HG02678 (cell line): ENCODE data around the gene LAGE3.
"Not testable (repeated sequence)": the region's sequence is repeated elsewhere in the genome, so short reads cannot be mapped to it uniquely, and the experiment has no call there.

ENCODE experiments used
- ATAC-seq: cut with Tn5 transposase; IDR thresholded peaks from one replicate; pipeline ENCODE4 v1.9.1; 2021; ENCODE audit warnings: mild to moderate bottlenecking, moderate library complexity; ENCODE audit not compliant: unreplicated experiment

Gene LAGE3

DNA sequence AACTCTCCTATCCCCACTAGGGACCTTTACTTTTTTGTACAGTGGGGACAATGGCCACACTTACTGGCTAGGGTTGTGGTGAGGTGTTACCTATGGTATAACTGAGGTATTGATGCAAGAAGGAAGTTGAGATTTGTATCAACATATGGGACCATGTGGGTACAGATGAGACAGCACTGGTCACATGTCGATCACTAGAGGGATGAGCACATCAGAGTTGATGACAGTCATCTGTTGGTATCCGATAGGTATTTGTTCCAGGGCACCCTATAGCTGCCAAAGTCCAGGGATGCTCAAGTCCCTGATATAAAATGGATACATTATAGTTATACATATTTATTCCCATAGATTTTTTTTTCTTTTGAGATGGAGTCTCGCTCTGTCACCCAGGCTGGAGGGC lies 23.9 kb upstream of the LAGE3 start:
- no peak for ATAC-seq

DNA sequence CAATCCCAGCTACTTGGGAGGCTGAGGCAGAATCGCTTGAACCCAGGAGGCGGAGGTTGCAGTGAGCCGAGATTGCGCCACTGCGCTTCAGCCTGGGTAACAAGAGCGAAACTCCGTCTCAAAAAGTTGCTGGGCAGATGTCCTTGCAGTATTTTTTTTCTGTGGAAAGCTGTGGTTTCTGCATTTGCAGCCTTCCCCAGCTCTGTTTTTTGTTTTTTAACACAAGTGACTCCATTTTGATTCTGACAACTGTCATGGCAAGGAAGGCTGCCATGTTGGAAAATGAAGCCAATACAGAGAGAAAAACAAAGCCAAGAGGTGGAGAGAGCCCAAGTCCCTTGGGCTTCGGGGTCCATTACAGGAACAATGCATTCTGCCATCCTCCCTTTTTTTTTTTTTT lies 23.0 kb upstream of the LAGE3 start:
- no peak for ATAC-seq

DNA sequence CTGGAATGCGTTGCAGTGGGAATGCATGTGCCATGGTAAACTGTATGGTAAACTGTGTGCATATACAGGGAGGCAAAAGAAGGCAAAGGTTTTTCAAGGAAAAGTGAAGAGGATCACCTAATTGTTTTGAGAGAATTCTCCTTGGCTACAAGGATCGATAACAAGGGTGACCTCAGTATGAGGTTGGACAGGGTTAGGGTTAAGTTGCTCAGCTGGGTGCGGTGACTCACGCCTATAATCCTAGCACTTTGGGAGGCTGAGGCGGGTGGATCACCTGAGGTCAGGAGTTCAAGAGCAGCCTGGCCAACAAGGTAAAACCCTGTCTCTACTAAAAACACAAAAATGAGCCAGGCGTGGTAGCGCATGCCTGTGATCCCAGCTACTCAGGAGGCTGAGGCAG lies 22.3 kb upstream of the LAGE3 start:
- ATAC-seq = not testable (repeated sequence)

DNA sequence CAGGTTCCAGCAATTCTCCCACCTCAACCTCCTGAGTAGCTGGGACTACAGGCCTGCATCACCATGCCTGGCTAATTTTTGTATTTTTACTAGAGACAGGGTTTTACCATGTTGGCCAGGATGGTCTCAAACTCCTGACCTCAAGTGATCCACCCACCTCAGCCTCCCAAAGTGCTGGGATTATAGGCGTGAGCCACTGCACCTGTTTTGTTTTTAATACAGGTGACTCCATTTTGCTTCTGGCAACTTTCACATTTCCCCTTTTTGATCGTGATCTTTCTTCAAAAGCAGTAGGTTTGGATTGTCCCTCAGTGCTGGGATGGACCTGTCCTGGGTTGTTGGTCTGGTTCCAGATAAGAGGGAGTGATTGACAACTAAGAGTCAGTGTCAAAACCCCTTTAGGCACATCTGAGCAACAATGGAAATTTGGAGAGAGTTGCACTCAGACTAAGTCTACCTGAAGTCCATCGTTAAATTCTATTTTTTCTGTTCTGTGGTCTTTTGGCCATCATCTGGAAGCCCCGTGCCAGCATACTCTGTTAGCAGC lies 17.6 kb upstream of the LAGE3 start:
- not testable (repeated sequence) for ATAC-seq

DNA sequence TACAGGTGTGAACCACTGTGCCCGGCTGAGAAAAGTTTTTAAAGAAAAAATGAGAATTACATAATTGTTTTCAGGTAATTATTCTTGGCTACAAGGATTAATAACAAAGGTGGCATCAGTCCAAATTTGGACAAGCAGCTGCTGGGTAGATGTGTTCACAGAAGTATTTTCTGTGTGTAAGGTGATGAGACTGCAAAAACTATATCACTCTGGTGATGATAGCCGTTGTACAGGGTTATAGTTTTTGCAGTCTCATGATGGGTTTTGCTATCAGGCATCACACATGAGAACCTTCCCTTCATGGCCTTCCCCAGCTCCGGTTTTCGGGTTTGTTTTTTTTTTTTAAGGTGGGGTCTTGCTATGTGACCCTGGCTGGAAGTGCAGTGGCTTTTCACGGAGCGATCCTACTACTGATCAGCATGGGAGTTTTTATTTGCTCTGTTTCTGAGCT lies 16.4 kb upstream of the LAGE3 start:
- no peak for ATAC-seq

DNA sequence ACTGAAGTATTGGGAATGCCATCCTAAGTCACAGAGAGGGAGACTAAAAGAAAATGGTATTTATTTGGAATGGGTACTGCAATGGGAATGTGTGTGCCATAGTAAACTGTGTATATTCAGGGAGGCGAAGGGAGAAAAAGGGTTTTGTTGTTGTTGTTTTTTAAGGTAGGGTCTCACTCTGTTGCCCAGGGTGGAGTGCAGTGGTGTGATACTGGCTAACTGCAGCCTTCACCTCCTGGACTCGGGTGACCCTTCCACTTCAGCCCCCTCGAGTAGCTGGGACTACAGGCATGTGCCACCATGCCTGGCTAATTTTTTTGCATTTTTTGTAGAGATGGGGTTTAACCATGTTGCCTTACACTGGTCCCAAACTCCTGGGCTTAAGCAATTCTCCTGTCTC lies 15.6 kb upstream of the LAGE3 start:
- no peak for ATAC-seq

DNA sequence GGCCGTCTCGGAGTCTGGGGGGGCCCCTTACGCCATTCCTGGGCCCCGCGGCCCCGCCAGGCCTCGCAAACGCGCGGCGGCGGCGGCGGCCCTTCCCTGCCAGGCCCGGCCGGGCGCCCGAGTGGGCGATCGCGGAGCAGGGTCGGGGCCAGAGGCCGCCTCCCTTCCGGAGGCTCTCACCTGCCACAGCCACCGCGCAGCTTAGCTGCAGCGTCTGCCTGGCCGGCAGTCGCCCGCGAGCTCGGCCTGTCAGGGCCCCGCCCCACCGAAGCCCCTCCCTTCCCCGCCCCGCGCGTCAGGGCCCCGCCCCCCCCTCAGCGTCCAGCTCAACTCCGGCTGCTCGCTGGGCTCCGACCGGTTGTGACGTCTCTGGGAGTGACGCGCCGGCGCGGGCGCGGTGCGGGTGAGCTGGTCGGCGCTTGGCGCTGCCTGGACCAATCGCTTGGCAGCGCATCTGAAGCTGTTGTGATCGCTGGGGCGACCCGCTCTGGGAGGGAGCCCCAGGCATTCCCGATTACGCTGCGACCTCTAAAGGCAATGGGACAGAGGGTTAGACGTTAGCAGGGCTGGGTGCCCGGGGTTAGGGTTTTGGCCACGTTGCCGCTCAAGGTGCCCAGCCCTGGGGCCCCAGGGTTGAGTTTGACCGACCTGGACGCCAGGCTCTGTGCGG lies 11.5 kb upstream of the LAGE3 start, which contains the start of gene SLC10A3:
Gene SLC10A3, minus strand, starts transcription at position 216 of the 670 bp plus-strand sequence. CDS start 1,689 bp downstream, outside the sequence.
- ATAC-seq = peak; percentile 82

DNA sequence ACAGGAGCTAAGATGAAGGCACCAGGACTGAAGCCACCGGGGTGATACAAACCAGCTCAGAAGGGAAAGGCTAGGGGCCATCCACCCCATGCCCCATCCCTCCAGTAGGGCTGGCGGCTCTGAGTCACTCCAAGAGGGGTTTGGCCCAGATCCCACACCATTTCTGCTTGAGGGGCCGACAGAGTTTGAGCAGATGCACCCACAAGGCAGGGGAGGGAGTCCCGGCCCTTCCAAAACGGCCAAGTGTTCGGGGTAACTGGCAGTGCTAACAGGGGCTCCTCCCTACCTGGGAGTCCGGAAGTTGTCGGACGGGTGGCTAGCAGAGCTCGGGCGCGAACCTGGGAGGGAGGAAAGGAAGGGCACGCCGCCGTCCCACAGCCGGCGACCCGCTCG lies 10.9 kb upstream of the LAGE3 start:
- peak; percentile 22 for ATAC-seq

DNA sequence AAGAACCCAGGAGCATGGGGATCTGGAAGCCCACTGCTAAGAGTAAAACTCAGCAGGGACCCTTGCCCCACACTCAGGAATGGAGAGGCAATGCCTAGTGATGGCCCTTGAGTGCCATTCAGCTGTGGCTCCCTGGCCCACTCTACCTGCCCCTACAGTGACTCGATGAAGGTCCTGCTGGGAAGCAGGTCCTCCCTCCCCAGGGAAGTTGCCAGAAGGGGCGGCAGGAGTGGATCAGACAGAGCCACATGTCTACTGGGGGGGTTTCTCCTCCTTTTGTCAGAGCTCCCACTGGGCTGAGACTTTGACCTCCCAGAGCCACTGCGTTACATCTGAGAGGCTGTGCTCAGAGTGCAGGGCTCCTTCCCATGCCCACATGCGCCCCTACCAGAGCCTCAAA lies 10.1 kb upstream of the LAGE3 start:
- ATAC-seq = no peak

DNA sequence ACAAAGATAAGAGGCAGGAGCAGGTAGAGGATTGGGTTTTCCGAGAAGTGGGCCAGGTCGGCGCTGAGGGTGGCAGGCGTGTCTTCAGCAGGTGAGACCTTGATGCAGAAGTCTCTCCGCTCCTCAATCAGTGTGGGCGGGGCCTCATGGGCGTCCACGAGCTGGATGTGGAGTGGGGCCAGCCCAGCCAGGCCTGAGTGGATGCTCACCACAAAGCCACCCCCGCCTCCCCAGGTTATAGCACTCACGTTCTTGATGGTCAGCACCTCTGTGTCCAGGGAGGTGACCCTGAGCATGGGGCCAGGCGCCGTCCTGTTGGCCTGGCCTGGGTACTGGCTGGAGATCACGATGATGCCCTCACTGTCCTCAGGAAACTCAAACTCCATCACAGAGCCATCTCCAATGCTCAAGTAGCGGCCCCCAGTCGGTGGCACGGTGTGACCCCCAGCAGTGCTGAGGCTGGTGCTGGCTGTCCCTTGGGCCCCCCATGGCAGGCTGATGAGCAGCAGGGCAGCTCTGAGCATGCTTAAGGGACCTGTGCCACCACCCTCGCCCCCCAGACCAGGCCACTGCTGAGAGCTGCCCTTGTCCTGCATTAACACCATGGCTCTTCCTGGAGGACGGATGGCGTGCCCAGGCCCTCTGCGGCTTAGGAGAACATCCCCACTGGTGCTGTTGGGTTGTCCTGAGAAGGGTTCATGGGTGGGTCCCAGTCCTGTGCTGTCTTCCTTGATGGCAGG lies 9.4 kb upstream of the LAGE3 start:
- no peak for ATAC-seq

DNA sequence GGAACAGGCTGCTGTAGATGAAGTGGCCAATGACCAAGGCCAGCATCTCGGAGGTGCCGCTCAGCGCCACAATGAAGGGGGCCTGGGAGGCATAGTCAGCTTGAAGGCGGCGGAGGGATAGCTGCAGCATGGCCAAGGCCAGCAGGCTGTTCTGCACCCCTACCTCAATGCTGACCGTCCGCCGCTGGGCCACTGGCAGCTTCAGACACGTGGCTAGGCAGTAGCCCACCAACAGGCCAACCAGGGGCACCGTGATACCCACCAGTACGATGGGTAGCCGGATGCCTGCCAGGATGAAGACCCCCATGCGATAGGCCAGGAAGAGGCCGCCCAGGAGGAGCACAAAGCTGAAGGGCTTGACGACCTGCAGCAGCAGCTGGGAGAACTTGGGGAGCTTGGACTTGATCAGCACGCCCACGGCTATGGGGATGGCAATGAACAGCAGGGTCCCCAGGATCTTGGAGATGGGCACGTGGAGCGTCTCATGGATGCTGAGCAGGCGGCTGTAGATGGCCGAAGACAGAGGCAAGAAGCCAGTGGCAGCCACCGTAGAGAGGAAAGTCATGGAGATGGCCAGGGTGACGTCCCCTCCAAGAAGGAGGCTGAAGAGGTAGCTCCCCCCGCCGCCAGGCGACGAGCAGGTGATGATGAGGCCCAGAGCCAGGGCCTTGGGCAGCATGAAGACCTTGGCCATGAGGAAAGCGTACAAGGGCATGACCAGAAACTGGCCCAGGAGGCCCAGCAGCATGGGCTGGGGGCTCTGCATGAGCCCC lies 8.6 kb upstream of the LAGE3 start:
- no peak for ATAC-seq

DNA sequence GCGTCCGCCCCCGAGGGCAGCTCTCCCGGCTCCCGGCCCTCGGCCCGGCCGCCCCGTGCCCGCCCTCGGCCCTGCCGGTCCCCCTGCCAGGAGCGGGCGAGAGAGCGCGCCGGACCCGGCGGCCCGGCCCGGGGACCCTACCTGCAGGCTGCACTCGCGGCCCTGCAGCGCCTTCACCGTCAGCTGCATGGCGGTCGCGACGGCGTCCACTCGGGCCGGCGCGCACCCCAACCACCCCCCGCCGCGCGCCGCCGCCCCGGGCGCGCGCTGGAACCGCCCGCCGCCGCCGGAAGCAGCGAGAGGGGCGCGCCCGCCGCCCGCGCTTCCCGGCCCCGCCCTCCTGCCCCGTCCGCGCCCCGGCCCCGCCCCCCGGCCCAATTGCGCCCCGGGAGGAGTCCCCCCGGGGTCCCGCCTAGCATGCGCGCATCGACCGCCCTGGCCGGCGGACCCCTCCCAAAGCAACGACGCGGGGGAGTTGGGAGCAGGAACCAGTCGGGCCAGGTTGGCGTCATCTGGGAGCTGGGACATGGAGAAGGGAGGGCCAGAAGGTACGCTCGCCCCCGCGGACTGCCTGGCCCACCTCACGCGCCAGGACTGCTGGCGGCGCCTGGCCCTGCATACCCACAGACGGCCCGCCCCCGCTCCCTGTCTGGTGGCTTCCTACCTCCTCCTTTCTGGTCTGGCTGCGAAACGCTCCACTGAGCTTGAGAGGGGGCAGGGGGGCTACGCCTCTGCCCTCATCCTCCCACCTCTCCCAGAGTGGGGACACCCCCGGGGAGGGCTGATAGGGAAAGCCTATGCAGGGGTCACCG lies 7.5 kb upstream of the LAGE3 start, which contains the start of gene UBL4A:
Gene UBL4A, minus strand, starts transcription at position 220 of the 812 bp plus-strand sequence. Its CDS starts 31 bp downstream, at position 189.
- no peak for ATAC-seq

DNA sequence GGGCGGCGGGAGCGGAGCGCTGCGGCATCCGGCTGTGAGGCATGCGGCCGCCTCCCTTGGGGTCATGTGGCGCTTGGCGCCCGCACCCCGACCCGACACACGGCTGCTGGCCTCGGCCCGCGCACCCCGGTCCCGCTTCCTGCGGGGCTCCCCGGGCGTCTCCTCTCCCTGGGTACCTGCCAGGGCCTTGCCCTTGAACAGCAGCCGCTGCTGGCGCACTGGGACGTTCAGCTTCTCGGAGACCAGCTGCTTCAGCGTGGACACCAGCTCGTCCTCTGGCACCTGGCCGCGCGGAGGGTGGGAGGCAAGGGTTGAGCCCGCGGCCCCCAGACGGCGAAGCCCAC lies 6.9 kb upstream of the LAGE3 start:
- ATAC-seq = no peak

DNA sequence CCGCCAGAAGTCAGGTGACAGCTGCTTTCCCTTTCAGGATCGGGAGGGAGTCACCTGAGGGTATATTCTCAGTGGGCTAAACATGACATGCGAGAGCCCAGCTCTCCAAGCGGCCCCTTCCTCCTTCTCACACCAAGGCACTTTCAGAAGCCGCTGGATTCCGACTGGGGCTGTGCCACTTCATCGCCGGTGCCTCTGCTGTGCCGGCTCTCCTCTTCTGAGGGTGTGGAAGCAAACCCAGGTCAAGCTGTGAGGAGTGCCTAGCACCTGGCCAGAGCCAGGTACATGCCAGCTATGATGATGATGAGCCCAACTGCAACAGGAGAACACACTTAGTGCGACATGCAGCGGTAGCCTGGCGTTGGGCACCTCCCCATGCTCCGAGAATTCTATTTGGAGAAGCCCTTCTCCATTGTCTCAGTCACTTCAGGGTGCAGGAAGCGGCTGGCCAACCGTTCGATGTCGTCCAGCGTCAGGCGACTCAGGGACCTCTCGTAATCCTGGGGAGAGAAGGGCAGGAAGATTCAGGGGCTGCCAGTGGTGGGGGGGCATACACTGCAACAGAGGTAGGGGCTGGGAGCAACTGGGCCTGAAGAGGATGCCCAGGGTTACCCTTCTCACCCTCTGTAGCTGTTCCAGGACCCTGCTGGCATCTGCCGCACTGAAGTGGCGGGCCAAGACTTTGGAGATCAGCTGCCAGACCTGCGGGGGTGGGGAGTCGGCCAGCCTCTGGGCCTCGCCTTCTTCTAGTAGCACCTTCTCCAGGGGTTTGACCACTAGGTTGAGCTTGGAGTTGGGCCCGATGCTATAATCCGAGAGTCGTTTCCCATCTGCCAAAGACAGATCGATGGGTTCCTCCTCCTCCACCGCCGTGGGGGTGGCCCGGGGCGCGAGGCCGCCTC lies 6.3 kb upstream of the LAGE3 start:
- no peak for ATAC-seq

DNA sequence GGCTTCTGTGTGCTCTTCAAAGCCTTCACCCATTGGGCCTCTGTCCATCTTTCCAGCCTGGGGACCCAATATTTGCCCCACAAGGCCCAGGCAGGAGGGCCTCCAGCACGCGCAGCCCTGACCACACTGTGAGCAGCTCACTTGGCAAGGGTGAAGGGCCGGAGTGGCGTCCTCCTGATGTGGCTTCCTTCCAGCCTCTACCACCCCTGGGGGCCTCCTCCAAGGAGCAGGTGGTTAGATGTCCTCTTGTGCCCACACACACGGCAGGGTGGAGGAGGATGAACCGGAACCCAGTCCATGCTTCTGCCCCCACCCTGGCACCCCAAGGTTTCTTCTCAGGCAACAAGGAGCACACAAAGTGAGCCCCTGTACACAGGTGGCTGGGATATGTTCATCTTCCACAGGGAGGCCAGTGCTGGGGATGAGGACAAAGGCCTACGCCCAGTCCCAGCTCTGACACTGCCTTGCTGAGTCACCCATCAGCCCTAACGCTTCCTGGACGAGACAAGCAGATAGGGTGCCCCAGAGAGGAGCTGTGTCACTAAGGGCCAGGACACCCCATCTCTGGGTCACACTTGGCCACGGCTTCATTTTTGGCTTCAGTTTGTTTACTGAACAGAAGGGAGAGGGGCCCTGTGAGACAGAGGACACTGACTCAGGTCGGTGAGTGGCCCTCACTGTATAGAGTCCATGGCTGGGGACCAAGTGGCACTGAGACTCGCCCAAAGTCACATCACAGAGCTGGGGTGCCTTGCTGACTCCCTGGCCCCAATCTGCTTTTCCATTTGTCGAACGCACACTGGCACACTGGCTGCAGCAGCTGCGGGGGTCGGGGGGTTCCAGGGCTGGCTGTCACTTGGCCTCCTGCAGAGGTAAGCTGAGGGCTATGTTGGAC lies 5.4 kb upstream of the LAGE3 start:
- no peak for ATAC-seq

DNA sequence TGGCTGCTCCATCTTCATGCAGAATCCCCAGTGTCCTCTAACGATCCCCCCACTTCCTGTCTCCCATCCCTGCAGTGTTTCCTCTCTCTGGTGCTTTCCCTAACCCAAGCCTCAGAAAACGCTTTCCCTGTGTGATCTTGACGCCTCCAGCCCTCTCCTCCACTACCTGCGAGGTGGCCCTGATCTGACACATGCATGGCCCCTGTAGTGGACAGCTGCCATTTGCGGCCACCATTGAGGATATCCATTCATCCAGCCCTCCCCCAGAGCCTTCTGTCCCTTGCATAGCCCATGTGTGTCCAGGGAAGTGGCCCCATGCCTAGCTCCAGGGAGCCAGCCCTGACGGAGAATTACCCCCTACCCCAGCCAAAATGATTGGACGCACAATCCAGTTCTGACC lies 4.2 kb upstream of the LAGE3 start:
- no peak for ATAC-seq

DNA sequence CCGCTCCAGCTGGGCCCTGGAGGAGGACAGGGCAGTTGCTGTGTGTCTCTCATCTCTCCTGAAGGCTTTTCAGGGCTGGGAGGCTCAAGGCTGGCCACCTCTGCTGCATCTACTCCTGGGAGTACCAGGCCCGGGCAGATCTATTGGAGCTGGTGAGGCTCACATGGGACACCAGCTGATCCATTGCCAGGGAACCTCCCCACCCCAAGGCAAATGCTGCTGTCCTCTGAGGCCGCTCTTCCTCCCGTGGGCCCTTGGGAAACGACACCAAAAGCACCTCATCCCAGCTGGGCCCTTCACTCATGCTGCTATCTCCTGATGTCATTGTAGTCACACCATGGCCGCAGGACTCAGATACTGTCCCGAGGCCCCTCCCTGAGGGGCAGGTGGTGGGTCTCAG lies 3.7 kb upstream of the LAGE3 start:
- no peak for ATAC-seq

DNA sequence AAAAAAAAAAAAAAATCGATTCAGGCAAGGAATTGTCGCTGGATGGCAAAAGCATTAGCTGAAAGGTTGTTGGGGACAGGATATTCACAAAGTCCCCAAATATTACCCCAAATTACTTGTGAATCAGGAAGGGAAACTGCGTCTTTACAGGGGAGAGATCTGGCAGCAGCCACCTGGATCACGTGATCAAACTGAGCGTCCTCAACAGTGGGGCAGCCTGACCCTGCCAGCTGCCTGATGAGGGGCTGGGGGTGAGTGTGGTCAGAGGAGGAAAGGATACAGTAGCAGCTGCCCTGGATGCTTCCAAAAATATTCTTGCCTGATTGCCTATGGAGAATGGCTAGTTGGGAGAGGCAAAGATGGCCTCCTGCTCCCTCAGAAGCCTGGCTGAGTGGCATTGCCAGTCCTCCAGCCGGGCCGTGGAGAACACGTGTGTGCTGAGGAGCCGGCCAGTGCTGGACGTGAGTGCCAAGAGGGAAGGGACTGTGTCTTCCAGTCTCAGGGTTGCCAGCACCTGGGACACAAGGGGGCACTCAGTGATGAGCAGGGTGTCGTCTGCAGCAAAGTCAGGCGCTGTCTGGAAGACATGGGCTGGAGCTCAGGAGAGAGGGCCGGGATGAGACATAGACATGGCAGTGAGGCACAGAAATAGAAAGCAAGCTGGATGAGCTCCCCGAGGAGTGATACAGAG lies 3.0 kb upstream of the LAGE3 start:
- ATAC-seq = no peak
